ENCODE results near the gene GOLGA3. TPM values are rescaled to one million over a fixed set of nuclear protein-coding genes. Genes with fewer than 3 reads are reported as not detected.
"Not testable (repeated sequence)": the region's sequence is repeated elsewhere in the genome, so short reads cannot be mapped to it uniquely, and the experiment has no call there.

GOLGA3 gene
- total and polyA plus RNA-seq, 3 donors from 2014 or later = 30.4 to 95.2 (median 72.3) TPM

GRCh38 chr12:132812631-132813305 lies 15.9 kb downstream of the GOLGA3 start:
- H3K36me3 ChIP-seq (ENCODE audit: low read depth, missing control alignments) = no peaks in the 10 kb centered on the region
- intact Hi-C loops (cut with DNase I; ENCODE audit: low total_unique reads) = no loop called here

GRCh38 chr12:132809391-132809790 lies 19.3 kb downstream of the GOLGA3 start:
- H3K27me3 ChIP-seq; H3K4me3 ChIP-seq; H3K27ac ChIP-seq; intact Hi-C loops (cut with DNase I; ENCODE audit: low total_unique reads); H3K4me1 ChIP-seq; H3K36me3 ChIP-seq (ENCODE audit: low read depth, missing control alignments); H3K9me3 ChIP-seq: not testable (repeated sequence)
- DNase-seq = peak; percentile 73
- WGBS, 2 donors = 54 to 67% methylated on average over 8 to 13 of the region's 13 CpGs
- peak in 2 of 3 experiments; percentile 23 to 41 for TF ChIP-seq CTCF (IDR thresholded peaks at IDR 0.05)

More at GRCh38 chr12:132812631-132813305, 15.9 kb downstream of the GOLGA3 start:
- Histone ChIP-seq H3K27ac (no peak overlapping the region), H3K4me3 (no peak overlapping the region), H3K9me3 (no peaks in the 10 kb centered on the region), H3K27me3 (no peaks in the 10 kb centered on the region), H3K4me1 (no peaks in the 10 kb centered on the region)
- TF ChIP-seq POLR2A (IDR thresholded peaks at IDR 0.05) = no peak
- no peak for TF ChIP-seq CTCF (IDR thresholded peaks at IDR 0.05)
- no peak for DNase-seq
- 92 to 95% methylated on average over 8 of the region's 8 CpGs for WGBS, 2 donors

DNA sequence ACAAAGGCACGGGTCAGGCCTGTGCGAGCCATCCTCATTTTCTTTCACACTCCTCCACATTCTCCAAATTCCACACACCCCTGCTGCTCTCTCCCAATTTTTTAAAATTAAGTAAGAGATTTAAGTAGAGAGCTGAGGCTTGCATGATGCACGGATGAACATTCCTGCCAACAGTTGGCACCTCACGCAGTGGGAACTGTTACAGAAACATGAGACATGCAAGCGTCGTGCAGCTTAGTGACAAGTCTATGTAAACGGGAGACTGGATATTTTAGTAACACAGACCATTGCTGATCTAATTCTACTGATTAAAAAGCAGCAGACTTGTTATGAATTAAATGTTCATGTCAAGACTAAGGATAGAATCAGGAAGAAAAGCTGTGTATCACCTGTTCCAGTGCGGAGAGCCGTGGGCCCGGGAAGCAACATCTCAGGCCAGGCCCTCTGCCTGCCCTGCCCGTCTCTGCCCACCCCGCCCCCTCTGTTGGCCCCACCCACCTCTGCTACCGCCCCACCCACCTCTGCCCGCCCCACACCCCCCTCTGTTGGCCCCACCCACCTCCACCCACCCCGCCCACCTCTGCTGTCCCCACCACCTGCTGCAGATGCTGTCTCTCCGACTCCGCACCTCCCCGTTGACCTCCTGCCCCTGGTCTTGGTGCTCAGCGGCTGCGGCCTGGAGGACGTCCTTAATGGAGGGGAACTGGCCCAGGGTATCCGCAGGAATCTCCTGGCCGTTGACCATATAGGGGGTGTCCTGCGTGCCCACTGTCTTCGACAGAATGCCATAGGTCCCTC lies 21.2 kb downstream of the GOLGA3 start:
- WGBS, 2 donors = 64 to 72% methylated on average over 18 to 25 of the region's 25 CpGs

GRCh38 chr12:132806857-132807256 lies 21.8 kb downstream of the GOLGA3 start:
- H3K27ac ChIP-seq = no peak overlapping the region
- intact Hi-C loops (cut with DNase I; ENCODE audit: low total_unique reads) = no loop called here
- H3K36me3 ChIP-seq (ENCODE audit: low read depth, missing control alignments) = no peaks in the 10 kb centered on the region
- DNase-seq = no peak
- TF ChIP-seq CTCF (IDR thresholded peaks at IDR 0.05) (no peak), POLR2A (IDR thresholded peaks at IDR 0.05) (no peak)
- peaks cover 2% of the 10 kb centered on the region for H3K4me1 ChIP-seq
- H3K27me3 ChIP-seq = no peaks in the 10 kb centered on the region
- no peak overlapping the region for H3K4me3 ChIP-seq
- H3K9me3 ChIP-seq = no peaks in the 10 kb centered on the region
- WGBS, 2 donors = 53 to 70% methylated on average over 18 of the region's 18 CpGs

More for the DNA sequence above, 21.2 kb downstream of the GOLGA3 start:
- no peaks in the 10 kb centered on the region for H3K36me3 ChIP-seq (ENCODE audit: low read depth, missing control alignments)
- no peak overlapping the region for H3K4me3 ChIP-seq
- no peak overlapping the region for H3K27ac ChIP-seq
- DNase-seq = no peak
- no peak for TF ChIP-seq CTCF (IDR thresholded peaks at IDR 0.05)
- TF ChIP-seq POLR2A (IDR thresholded peaks at IDR 0.05) = no peak
- peaks cover 2% of the 10 kb centered on the region for H3K4me1 ChIP-seq
- intact Hi-C loops (cut with DNase I; ENCODE audit: low total_unique reads) = no loop called here
- H3K27me3 ChIP-seq = no peaks in the 10 kb centered on the region
- no peaks in the 10 kb centered on the region for H3K9me3 ChIP-seq
